Testis (tissue), 2 donors: ENCODE data around the gene TMEM273.

ENCODE experiments used
- POLR2A ChIP-seq: fragments of 450-650 bp; IDR thresholded peaks from one replicate; pipeline ENCODE4 v1.6.1; 2017; ENCODE audit warnings: antibody characterized with exemption, mild to moderate bottlenecking, moderate library complexity
- TF ChIP-seq, protein P1 (sequence below), 3 experiments: fragments of 450-650 bp in 2 of 3; fragments of 200-600 bp in 1 of 3; sonication (generic) in 1 of 3; IDR thresholded peaks; one replicate each; pipeline ENCODE4 v1.5.1; 2016 to 2019; ENCODE audit warnings: antibody characterized with exemption in 3 of 3, mild to moderate bottlenecking in 2 of 3, moderate library complexity in 1 of 3

DNA sequence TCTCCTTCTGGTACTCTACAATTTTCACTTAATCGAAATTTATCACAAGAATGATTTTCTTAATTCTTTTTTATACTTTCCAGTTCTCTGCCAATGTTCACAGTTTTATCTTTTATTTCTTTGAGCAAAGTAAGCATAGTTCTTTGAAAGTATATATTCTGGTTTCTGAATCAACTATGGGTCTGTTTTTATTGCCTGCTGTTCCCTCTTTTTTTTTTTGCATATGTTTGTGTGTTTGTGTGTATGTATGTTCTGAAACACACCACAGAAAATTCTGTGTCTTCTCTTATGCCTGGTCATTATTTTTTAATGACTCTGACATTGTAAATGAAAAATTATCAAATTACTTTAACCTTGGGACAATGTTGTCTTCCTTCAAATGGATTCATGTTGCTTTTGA is 15.9 kb upstream of the TMEM273 start:
- TF ChIP-seq, protein P1, sequence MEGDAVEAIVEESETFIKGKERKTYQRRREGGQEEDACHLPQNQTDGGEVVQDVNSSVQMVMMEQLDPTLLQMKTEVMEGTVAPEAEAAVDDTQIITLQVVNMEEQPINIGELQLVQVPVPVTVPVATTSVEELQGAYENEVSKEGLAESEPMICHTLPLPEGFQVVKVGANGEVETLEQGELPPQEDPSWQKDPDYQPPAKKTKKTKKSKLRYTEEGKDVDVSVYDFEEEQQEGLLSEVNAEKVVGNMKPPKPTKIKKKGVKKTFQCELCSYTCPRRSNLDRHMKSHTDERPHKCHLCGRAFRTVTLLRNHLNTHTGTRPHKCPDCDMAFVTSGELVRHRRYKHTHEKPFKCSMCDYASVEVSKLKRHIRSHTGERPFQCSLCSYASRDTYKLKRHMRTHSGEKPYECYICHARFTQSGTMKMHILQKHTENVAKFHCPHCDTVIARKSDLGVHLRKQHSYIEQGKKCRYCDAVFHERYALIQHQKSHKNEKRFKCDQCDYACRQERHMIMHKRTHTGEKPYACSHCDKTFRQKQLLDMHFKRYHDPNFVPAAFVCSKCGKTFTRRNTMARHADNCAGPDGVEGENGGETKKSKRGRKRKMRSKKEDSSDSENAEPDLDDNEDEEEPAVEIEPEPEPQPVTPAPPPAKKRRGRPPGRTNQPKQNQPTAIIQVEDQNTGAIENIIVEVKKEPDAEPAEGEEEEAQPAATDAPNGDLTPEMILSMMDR (IDR thresholded peaks at IDR 0.05), result no peak
- TF ChIP-seq POLR2A, result no peak
